Subcutaneous adipose tissue (tissue), 4 donors: Measurements from ENCODE around the gene PPP4R3A. TPM values are rescaled to one million over a fixed set of nuclear protein-coding genes. Genes with fewer than 3 reads are reported as not detected.

Experiments
- CTCF ChIP-seq: fragments of 450-650 bp; IDR thresholded peaks from one replicate; pipeline ENCODE4 v1.5.1; 2016; ENCODE audit warnings: low read depth, mild to moderate bottlenecking, control low read depth, antibody characterized with exemption, moderate library complexity
- total RNA-seq, 4 donors: library from RNA; depleted of rRNA; stranded (reverse); fragments of >200 nt; gene quantifications; one replicate each; pipeline ENCODE4 v1.1.0, GENCODE V29; 2016

PPP4R3A gene
- total RNA-seq, 4 donors from 2014 or later: 57.6 to 93.6 (median 75.6) TPM

GRCh38 chr14:91416744-91417119, 93.4 kb downstream of the PPP4R3A start:
- no peak for TF ChIP-seq CTCF

- TF ChIP-seq CTCF: no peak
These were observed 94.0 kb downstream of the PPP4R3A start for GRCh38 chr14:91415794-91416743.

- TF ChIP-seq CTCF: no peak
These were observed 95.7 kb downstream of the PPP4R3A start for GRCh38 chr14:91414475-91414833.

GRCh38 chr14:91413547-91414474, 96.3 kb downstream of the PPP4R3A start:
- no peak for TF ChIP-seq CTCF

- TF ChIP-seq CTCF: no peak
These were observed 97.2 kb downstream of the PPP4R3A start for GRCh38 chr14:91412939-91413338.

- no peak for TF ChIP-seq CTCF
These were observed 99.2 kb downstream of the PPP4R3A start for GRCh38 chr14:91410771-91411536.
